ENCODE data around the gene DNAJB4. TPM values are rescaled to one million over a fixed set of nuclear protein-coding genes. Genes with fewer than 3 reads are reported as not detected.

Gene DNAJB4
- total and polyA plus RNA-seq, 2 of the 8 experiments (the other 6 are each of a cell fraction or from before 2014, with no cell fraction given): 6.6 to 21.8 TPM

GRCh38 chr1:77983997-77984355, 20.8 kb upstream of the DNAJB4 start (continued):
- TF ChIP-seq FOSL1 (IDR thresholded peaks at IDR 0.05; ENCODE audit: insufficient read depth, low read depth, low read length) (no peak), ZNF274 (IDR thresholded peaks at IDR 0.05; ENCODE audit: borderline replicate concordance, extremely low read depth, low read length) (no peak), SRF (IDR thresholded peaks at IDR 0.05; ENCODE audit: low read depth, low read length) (no peak), ATF3 (IDR thresholded peaks at IDR 0.05; ENCODE audit: insufficient read depth, low read depth, low read length) (no peak), BACH1 (IDR thresholded peaks at IDR 0.05; ENCODE audit: low read length) (no peak), RAD21 (IDR thresholded peaks at IDR 0.05 in 1 of 2, conservative IDR thresholded peaks at IDR 0.05 in 1 of 2; ENCODE audit: low read depth in 2 of 2, low read length in 2 of 2) (no peak), EGR1 (IDR thresholded peaks at IDR 0.05; ENCODE audit: borderline replicate concordance, low read depth, low read length) (no peak), POU5F1 (IDR thresholded peaks at IDR 0.05; ENCODE audit: low read depth, low read length) (no peak), KDM4A (IDR thresholded peaks at IDR 0.05; ENCODE audit: low read depth, low read length, severe bottlenecking) (no peak), KDM1A (IDR thresholded peaks at IDR 0.05; ENCODE audit: borderline replicate concordance, low read length) (no peak), SP2 (IDR thresholded peaks at IDR 0.05; ENCODE audit: low read length) (no peak), MAFK (IDR thresholded peaks at IDR 0.05; ENCODE audit: low read depth, low read length) (no peak), CTCF (IDR thresholded peaks at IDR 0.05; ENCODE audit: control extremely low read depth in 1 of 3, insufficient read depth in 1 of 3, low read depth in 1 of 3, low read length in 3 of 3) (no peak), HDAC2 (IDR thresholded peaks at IDR 0.05; ENCODE audit: borderline replicate concordance in 1 of 2, low read depth in 2 of 2, low read length in 2 of 2) (no peak)
